ENCODE measurements around the gene FZD4. TPM values are rescaled to one million over a fixed set of nuclear protein-coding genes. Genes with fewer than 3 reads are reported as not detected.

Gene FZD4
- total RNA-seq, 6 experiments from 2014 or later: 12.5 to 26.1 (median 17.1) TPM

- no peaks in the 10 kb centered on the region for H3K4me1 ChIP-seq
- ATAC-seq (no peak), DNase-seq (no peak)
- H3K27me3 ChIP-seq: no peaks in the 10 kb centered on the region
- WGBS (ENCODE audit: insufficient coverage, low coverage, low lambda C conversion rate, missing lambda C conversion rate): 22% methylated on average over 1 of the region's 1 CpG
- no peaks in the 10 kb centered on the region for H3K9me3 ChIP-seq
- H3K27ac ChIP-seq: no peak overlapping the region
- no peaks in the 10 kb centered on the region for H3K36me3 ChIP-seq
- no peak overlapping the region for H3K4me3 ChIP-seq
- TF ChIP-seq CTCF (IDR thresholded peaks at IDR 0.05) (no peak), POLR2A (IDR thresholded peaks at IDR 0.05) (no peak)
- intact Hi-C loops (cut with DNase I): loop anchor here (10.0 kb wide), 1 partner anchor 353 kb away; no protein-coding TSS in a partner anchor
These were observed 23.0 kb downstream of the FZD4 start for GRCh38 chr11:86932259-86932585.

GRCh38 chr11:86931548-86932258 lies 23.5 kb downstream of the FZD4 start:
- ATAC-seq (peak in 3 of 4 donors; percentile 38 to 62 (median 51)), DNase-seq (no peak)
- Histone ChIP-seq H3K27ac (no peak overlapping the region), H3K4me1 (no peaks in the 10 kb centered on the region), H3K9me3 (no peaks in the 10 kb centered on the region), H3K4me3 (no peak overlapping the region), H3K27me3 (no peaks in the 10 kb centered on the region), H3K36me3 (no peaks in the 10 kb centered on the region)
- 54% methylated on average over 8 of the region's 8 CpGs for WGBS (ENCODE audit: insufficient coverage, low coverage, low lambda C conversion rate, missing lambda C conversion rate)
- intact Hi-C loops (cut with DNase I): loop anchor here (10.0 kb wide), 1 partner anchor 353 kb away; no protein-coding TSS in a partner anchor
- no peak for TF ChIP-seq POLR2A (IDR thresholded peaks at IDR 0.05)
- TF ChIP-seq CTCF (IDR thresholded peaks at IDR 0.05): no peak

- Histone ChIP-seq H3K36me3 (no peaks in the 10 kb centered on the region), H3K4me1 (no peaks in the 10 kb centered on the region), H3K9me3 (no peaks in the 10 kb centered on the region), H3K4me3 (no peak overlapping the region), H3K27me3 (no peaks in the 10 kb centered on the region), H3K27ac (no peak overlapping the region)
- ATAC-seq: no peak
- 50% methylated on average over 1 of the region's 1 CpG for WGBS (ENCODE audit: insufficient coverage, low coverage, low lambda C conversion rate, missing lambda C conversion rate)
- intact Hi-C loops (cut with DNase I): loop anchor here (10.0 kb wide), 1 partner anchor 354 kb away; no protein-coding TSS in a partner anchor
- DNase-seq: no peak
- no peak for TF ChIP-seq CTCF (IDR thresholded peaks at IDR 0.05)
- no peak for TF ChIP-seq POLR2A (IDR thresholded peaks at IDR 0.05)
These were observed 24.1 kb downstream of the FZD4 start for GRCh38 chr11:86930957-86931547.

DNA sequence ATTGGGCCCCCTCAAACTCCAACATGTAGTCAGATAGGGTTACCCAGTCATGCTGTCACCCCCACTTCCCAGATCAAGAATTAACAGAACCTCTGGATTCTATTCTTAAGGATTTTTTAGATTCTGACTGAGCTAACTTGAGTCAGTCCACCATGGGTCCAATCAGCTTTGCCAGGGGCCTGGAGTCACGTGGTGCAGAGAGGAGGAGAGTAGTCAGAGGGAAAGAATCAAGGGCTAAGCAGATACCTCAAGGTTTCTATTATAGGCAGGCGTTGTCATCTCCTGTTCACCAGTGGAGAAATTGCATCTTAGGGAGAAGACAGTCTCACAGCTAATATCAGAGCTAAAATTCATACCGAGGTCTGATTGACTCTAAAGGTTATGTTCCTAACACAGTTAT lies 28.2 kb downstream of the FZD4 start:
- Histone ChIP-seq H3K4me1 (peaks cover 0 to 7% (median 0%) of the 10 kb centered on the region in 4 donors), H3K9me3 (no peaks in the 10 kb centered on the region), H3K27ac (no peak overlapping the region), H3K36me3 (no peaks in the 10 kb centered on the region), H3K4me3 (no peak overlapping the region), H3K27me3 (no peaks in the 10 kb centered on the region)
- WGBS (ENCODE audit: insufficient coverage, low coverage, low lambda C conversion rate, missing lambda C conversion rate): 83% methylated on average over 3 of the region's 3 CpGs
- no peak for DNase-seq
- ATAC-seq: no peak
- intact Hi-C loops (cut with DNase I): no loop called here
- TF ChIP-seq CTCF (IDR thresholded peaks at IDR 0.05): no peak
- TF ChIP-seq POLR2A (IDR thresholded peaks at IDR 0.05): no peak
